HuH-7.5 (cell line): ENCODE data around the gene ARMH4.

Experiments
- DNase-seq: peaks from one replicate; pipeline ENCODE4 v3.0.0; 2011; ENCODE audit warnings: low spot score

Gene ARMH4

GRCh38 chr14:58027904-58028303 is 124.1 kb downstream of the ARMH4 start:
- no peak for DNase-seq

GRCh38 chr14:58026967-58027366 is 125.0 kb downstream of the ARMH4 start:
- DNase-seq, result no peak

GRCh38 chr14:58026219-58026618 is 125.8 kb downstream of the ARMH4 start:
- DNase-seq, result no peak

- DNase-seq, result no peak
Measured at GRCh38 chr14:58014778-58015177, 137.2 kb downstream of the ARMH4 start.

GRCh38 chr14:58002618-58003017 is 149.4 kb downstream of the ARMH4 start:
- no peak for DNase-seq

- DNase-seq, result no peak
Measured at GRCh38 chr14:57999979-58000378, 152.0 kb downstream of the ARMH4 start.

GRCh38 chr14:57999471-57999870 is 152.5 kb downstream of the ARMH4 start:
- DNase-seq, result no peak

GRCh38 chr14:57998766-57999165 is 153.2 kb downstream of the ARMH4 start:
- DNase-seq, result no peak

- DNase-seq, result no peak
Measured at GRCh38 chr14:57991353-57991752, 160.7 kb downstream of the ARMH4 start.

- no peak for DNase-seq
Measured at GRCh38 chr14:57988445-57988844, 163.6 kb downstream of the ARMH4 start.

- DNase-seq, result no peak
Measured at GRCh38 chr14:57987596-57988300, 164.3 kb downstream of the ARMH4 start.

- no peak for DNase-seq
Measured at GRCh38 chr14:57987051-57987450, 165.0 kb downstream of the ARMH4 start.

GRCh38 chr14:57982804-57983634 is 169.0 kb downstream of the ARMH4 start:
- no peak for DNase-seq

GRCh38 chr14:57981817-57982560 is 170.0 kb downstream of the ARMH4 start:
- DNase-seq, result no peak

- DNase-seq, result no peak
Measured at GRCh38 chr14:57979376-57980048, 172.5 kb downstream of the ARMH4 start.

GRCh38 chr14:57976701-57977100 is 175.3 kb downstream of the ARMH4 start:
- no peak for DNase-seq

GRCh38 chr14:57974896-57975295 is 177.1 kb downstream of the ARMH4 start:
- no peak for DNase-seq

- DNase-seq, result no peak
Measured at GRCh38 chr14:57970594-57970993, 181.4 kb downstream of the ARMH4 start.

- no peak for DNase-seq
Measured at GRCh38 chr14:57970175-57970574, 181.8 kb downstream of the ARMH4 start.

GRCh38 chr14:57963071-57963470 is 188.9 kb downstream of the ARMH4 start:
- DNase-seq, result no peak

GRCh38 chr14:57962325-57963035 is 189.5 kb downstream of the ARMH4 start:
- no peak for DNase-seq

- DNase-seq, result no peak
Measured at GRCh38 chr14:57961786-57962060, 190.3 kb downstream of the ARMH4 start.
